Measurements from ENCODE around the gene BBS9. TPM values are rescaled to one million over a fixed set of nuclear protein-coding genes. Genes with fewer than 3 reads are reported as not detected.
"Not testable (repeated sequence)": the region's sequence is repeated elsewhere in the genome, so short reads cannot be mapped to it uniquely, and the experiment has no call there.

BBS9 gene
- total RNA-seq, 1 donor from 2014 or later, result 76.1 TPM

GRCh38 chr7:33425929-33426678, 296.7 kb downstream of the BBS9 start:
- no peak for DNase-seq (ENCODE audit: low spot score)

- no peak for DNase-seq (ENCODE audit: low spot score)
These were observed 299.1 kb downstream of the BBS9 start for GRCh38 chr7:33428415-33428814.

GRCh38 chr7:33431543-33431942, 302.2 kb downstream of the BBS9 start:
- no peak for DNase-seq (ENCODE audit: low spot score)

GRCh38 chr7:33432821-33433220, 303.5 kb downstream of the BBS9 start:
- no peak for DNase-seq (ENCODE audit: low spot score)

GRCh38 chr7:33433357-33433756, 304.0 kb downstream of the BBS9 start:
- no peak for DNase-seq (ENCODE audit: low spot score)

GRCh38 chr7:33444511-33444910, 315.1 kb downstream of the BBS9 start:
- peak; percentile 58 for DNase-seq (ENCODE audit: low spot score)

- DNase-seq (ENCODE audit: low spot score), result no peak
These were observed 317.2 kb downstream of the BBS9 start for GRCh38 chr7:33446551-33446950.

GRCh38 chr7:33448035-33448434, 318.7 kb downstream of the BBS9 start:
- DNase-seq (ENCODE audit: low spot score), result peak; percentile 33

GRCh38 chr7:33449847-33450246, 320.5 kb downstream of the BBS9 start:
- DNase-seq (ENCODE audit: low spot score), result no peak

GRCh38 chr7:33452805-33453502, 323.6 kb downstream of the BBS9 start:
- DNase-seq (ENCODE audit: low spot score), result peak; percentile 19

- DNase-seq (ENCODE audit: low spot score), result no peak
These were observed 327.7 kb downstream of the BBS9 start for GRCh38 chr7:33457039-33457438.

GRCh38 chr7:33458581-33458980, 329.2 kb downstream of the BBS9 start:
- no peak for DNase-seq (ENCODE audit: low spot score)

- DNase-seq (ENCODE audit: low spot score), result peak; percentile 39
These were observed 330.0 kb downstream of the BBS9 start for GRCh38 chr7:33459340-33459751.

- DNase-seq (ENCODE audit: low spot score), result no peak
These were observed 333.8 kb downstream of the BBS9 start for GRCh38 chr7:33463131-33463530.

GRCh38 chr7:33466203-33466602, 336.8 kb downstream of the BBS9 start:
- DNase-seq (ENCODE audit: low spot score), result no peak

GRCh38 chr7:33471636-33472242, 342.4 kb downstream of the BBS9 start:
- peak; percentile 22 for DNase-seq (ENCODE audit: low spot score)

GRCh38 chr7:33472348-33473025, 343.1 kb downstream of the BBS9 start:
- no peak for DNase-seq (ENCODE audit: low spot score)

GRCh38 chr7:33477719-33478480, 348.5 kb downstream of the BBS9 start:
- no peak for DNase-seq (ENCODE audit: low spot score)

- DNase-seq (ENCODE audit: low spot score), result not testable (repeated sequence)
These were observed 355.1 kb downstream of the BBS9 start for GRCh38 chr7:33484476-33484875.

GRCh38 chr7:33485747-33486493, 356.6 kb downstream of the BBS9 start:
- DNase-seq (ENCODE audit: low spot score), result no peak

- no peak for DNase-seq (ENCODE audit: low spot score)
These were observed 357.3 kb downstream of the BBS9 start for GRCh38 chr7:33486633-33487032.
